KOPT-K1 (cell line): Measurements from ENCODE around the gene RELT.

Source experiments
- H3K27ac ChIP-seq: fragments of 200-600 bp; sonication (generic); 2 replicates; pipeline ENCODE4 v1.5.1; 2016; ENCODE audit warnings: antibody characterized with exemption, mild to moderate bottlenecking, low read depth, low read length; ENCODE audit not compliant: poor library complexity, severe bottlenecking
- H3K36me3 ChIP-seq: fragments of 200-600 bp; sonication (generic); 2 replicates; pipeline ENCODE4 v1.5.1; 2017; ENCODE audit warnings: antibody characterized with exemption, mild to moderate bottlenecking, low read length, moderate library complexity; ENCODE audit not compliant: insufficient read depth
- H3K9me3 ChIP-seq: fragments of 200-600 bp; sonication (generic); 2 replicates; pipeline ENCODE4 v1.5.1; 2017; ENCODE audit warnings: antibody characterized with exemption, low read length, mild to moderate bottlenecking; ENCODE audit not compliant: insufficient read depth, poor library complexity, severe bottlenecking

RELT gene

GRCh38 chr11:73343076-73343873 lies 32.9 kb upstream of the RELT start:
- Histone ChIP-seq H3K36me3 (no peaks in the 10 kb centered on the region), H3K27ac (no peak overlapping the region), H3K9me3 (no peaks in the 10 kb centered on the region)

GRCh38 chr11:73344191-73344607 lies 32.0 kb upstream of the RELT start:
- no peak overlapping the region for H3K27ac ChIP-seq

DNA sequence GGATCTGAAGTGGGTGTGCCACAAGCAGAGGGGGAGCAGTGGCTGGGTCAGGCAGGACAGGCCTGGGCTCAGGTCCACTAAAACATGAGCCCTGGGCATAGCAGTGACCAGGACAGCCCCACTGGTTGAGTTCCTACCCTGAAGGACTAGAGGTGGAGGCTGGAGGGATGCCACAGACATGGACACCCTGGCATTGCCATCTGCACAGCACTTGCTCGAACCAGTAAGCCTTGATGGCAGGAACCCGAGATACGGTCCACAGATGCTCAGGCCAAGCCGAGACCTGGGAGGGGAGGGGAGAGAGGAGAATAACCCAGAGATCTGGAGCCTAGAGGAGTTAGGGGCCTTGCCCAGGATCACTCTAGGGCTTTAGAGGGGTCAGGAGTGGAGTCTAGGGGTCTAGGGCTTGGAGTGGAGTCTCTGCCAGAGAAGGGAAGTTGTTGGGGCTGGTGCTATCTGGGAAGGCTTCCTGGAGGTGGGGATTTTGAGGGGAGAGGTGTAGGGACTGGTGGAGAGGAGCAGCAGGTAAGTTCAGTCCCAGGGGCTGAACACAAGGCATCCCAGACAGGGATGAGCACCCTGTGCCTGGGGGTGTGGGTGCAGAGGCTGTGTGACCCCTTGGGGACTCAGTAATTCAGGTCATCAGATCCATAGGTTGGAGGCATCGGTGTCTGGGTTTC lies 30.6 kb upstream of the RELT start:
- H3K9me3 ChIP-seq, result no peaks in the 10 kb centered on the region
- no peaks in the 10 kb centered on the region for H3K36me3 ChIP-seq
- H3K27ac ChIP-seq, result no peak overlapping the region

More at GRCh38 chr11:73344191-73344607, 32.0 kb upstream of the RELT start:
- Histone ChIP-seq H3K36me3 (no peaks in the 10 kb centered on the region), H3K9me3 (no peaks in the 10 kb centered on the region)

DNA sequence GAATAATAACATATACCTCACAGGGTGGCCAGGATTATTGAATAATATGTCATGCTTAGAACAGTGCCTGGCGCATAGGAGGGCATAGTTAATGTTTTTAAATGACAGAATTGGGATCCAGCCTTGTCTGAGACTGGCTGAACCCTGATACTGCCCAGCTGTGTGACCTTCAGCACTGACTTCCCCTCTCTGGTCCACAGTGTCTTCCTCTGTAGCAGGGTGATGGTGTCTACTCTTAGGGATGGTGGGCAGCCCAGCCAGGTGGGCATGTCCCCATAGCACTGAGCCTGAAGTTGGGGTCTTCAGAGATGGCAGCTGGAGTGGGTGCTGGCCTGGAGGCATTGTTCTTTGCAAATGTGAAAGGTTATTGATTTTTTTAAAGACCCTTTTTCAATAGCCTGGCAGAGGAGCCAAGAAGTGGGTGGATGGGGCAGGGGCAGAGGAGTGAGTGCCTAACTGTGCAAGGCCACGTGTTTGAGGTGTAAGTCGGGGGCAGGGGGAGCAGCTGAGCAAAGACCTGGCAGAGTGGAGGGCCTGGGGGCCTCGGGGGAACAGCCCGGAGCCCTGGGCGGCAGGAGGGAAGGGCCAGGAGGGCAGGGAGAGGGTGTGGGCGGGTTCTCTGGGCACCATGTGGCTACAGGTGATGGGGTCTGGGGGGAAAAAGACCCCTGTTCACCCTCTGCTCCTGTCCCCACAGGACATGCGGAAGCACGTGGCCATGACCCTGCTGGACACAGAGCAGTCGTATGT lies 29.8 kb upstream of the RELT start:
- Histone ChIP-seq H3K27ac (no peak overlapping the region), H3K36me3 (no peaks in the 10 kb centered on the region), H3K9me3 (no peaks in the 10 kb centered on the region)

GRCh38 chr11:73347067-73347466 lies 29.1 kb upstream of the RELT start:
- no peaks in the 10 kb centered on the region for H3K36me3 ChIP-seq
- no peaks in the 10 kb centered on the region for H3K9me3 ChIP-seq
- H3K27ac ChIP-seq, result no peak overlapping the region

DNA sequence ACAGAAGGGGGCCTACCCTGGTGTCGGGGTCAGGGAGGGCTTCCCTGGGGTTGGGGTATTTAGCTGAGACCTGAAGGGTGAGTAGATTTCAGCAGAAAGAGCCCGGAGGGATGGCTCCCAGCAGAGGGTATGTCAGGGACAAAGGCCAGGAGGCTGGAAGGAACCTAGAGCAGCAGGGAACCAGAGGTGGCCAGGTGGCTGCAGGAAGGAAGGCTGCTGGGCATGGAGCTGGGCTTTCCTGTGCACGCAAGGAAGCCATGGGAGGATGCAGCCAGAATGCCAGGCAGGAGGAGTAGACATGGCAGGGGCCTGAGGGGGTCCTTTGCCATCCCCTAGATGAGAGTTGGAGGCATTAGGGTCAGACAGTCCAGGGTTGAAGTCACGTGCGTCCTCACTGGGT lies 27.4 kb upstream of the RELT start:
- Histone ChIP-seq H3K36me3 (no peaks in the 10 kb centered on the region), H3K27ac (no peak overlapping the region), H3K9me3 (no peaks in the 10 kb centered on the region)

DNA sequence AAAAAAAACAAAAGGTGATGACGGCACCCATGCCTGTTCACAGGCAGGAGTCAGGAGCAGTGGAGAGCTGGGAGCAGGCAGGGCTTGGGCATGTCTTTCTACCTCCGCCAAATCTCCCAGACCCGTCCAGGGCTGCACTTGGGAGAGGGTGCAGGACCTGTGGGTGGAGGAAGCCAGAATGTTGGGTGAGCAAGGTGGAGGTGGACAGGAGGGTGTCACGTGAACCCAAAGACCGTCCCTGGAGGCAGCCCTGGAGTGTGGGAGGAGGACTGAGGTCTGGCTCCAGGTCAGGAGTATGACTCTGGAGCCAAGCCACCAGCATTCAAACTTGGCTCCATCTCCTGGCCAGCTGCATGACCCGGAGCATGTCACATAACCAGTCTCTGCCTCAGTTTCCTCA lies 26.6 kb upstream of the RELT start:
- H3K36me3 ChIP-seq, result no peaks in the 10 kb centered on the region
- H3K27ac ChIP-seq, result no peak overlapping the region
- H3K9me3 ChIP-seq, result no peaks in the 10 kb centered on the region

DNA sequence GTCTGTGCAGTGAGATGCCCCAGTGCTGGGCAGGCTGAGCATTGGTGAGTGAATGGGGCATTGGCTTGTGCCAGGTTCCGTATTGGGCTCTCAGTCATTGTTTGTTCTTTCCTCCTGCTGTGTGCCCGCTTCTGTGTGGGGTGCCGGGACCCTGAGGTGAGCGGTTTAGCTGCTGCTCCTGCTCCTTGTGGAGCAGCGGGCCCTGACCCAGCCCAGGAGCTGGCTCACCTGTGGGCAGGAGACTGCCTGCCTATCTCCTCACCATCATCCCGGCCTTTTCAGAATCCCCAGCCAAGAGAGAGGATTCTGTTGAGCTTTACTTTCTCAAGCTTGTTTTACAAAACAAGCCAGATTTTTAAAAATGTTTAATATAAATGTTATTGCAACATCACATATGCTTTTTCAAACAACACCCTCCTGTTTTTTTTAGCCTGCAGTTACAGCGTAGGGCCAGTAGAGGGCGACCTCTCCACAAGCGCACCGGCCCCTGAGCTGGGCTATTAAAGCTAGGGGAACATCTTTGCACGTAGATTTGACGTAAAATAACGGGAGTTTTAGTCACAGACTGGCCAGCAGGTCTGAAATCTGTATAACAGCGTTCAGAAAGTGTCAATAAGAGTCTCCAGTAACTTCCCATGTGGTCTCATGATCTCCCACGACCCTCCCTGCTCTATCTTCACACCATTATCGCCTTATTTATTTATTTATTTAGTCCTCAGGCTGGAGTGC lies 25.1 kb upstream of the RELT start:
- no peaks in the 10 kb centered on the region for H3K9me3 ChIP-seq
- no peak overlapping the region for H3K27ac ChIP-seq
- H3K36me3 ChIP-seq, result no peaks in the 10 kb centered on the region

DNA sequence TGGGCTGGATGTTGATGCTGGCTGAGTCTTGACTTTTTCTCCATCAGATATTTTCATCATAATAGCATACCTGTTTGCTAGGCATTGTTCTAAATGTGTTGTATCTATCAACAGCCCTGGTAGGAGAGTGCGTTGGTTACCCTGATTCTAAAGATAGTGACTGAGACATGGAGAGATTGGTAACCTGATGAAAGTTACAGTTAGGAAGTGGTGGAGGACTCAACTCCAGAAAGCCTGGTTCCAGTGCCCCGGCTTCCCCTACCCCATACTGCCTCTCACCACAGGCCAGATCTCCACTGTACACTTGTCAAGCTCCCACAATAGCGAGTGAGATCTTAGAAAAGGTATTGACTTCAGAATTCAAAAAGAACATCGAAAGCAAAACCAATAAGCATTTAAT lies 22.8 kb upstream of the RELT start:
- Histone ChIP-seq H3K36me3 (no peaks in the 10 kb centered on the region), H3K27ac (peak overlapping the region; percentile 5), H3K9me3 (no peaks in the 10 kb centered on the region)

DNA sequence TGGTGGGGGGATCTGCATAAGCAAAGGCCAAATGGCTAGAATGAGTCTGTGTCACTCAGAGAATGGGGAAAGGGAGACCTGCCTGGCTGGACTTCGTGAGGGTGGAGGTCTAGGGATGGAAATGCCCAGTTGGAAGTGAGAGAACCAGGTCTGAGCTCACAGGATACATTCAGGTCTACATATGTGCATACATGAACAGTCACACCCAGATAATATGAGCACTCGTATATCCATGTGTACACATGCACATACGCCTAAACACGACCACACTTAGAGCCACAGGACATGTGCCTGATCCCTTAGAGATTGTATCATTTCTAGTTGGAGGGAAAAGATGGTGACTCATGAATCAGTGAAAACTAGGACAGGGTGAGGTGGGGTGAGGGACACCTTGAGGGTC lies 21.1 kb upstream of the RELT start:
- H3K27ac ChIP-seq, result no peak overlapping the region
- H3K36me3 ChIP-seq, result no peaks in the 10 kb centered on the region
- H3K9me3 ChIP-seq, result no peaks in the 10 kb centered on the region

GRCh38 chr11:73356979-73357860 lies 19.0 kb upstream of the RELT start:
- Histone ChIP-seq H3K9me3 (no peaks in the 10 kb centered on the region), H3K36me3 (no peaks in the 10 kb centered on the region), H3K27ac (no peak overlapping the region)

DNA sequence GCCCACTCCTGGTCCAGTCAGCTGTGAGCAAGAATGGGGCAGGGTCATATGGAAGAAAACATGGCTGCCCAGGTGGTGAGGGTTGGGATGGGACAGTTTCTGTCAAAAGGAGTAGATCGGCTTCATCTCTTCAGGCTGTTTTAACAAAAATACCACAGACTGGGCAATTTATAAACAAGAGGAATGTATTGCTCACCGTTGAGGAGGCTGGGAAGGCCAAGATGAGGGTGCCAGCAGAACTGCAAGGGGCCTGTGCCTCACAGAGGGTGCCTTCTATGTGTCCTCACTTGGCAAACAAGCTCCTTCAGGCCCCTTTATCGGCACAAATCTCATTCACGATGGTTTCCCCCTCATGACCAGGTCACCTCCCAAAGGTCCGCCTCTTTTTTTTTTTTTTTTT lies 18.1 kb upstream of the RELT start:
- H3K27ac ChIP-seq, result no peak overlapping the region
- no peaks in the 10 kb centered on the region for H3K36me3 ChIP-seq
- H3K9me3 ChIP-seq, result no peaks in the 10 kb centered on the region

DNA sequence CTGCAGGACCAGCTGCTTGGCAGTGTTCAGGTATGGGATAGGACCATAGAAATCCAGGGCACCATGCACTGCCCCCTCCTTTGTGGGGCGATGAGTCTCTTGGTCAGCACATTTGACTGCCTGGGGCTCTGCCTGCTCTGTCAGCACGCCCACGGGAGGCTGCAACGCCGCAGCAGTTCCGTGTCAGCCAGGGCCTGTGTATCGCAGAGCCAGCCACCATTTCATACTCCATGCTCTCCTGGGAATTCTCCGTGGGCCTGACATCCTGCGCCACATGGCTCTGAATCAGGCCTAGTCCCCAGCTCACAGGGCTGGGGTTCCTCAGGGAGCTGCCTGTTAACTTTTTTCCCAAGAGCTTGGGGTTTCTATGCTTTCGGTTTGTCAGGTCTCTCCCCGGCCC lies 16.9 kb upstream of the RELT start:
- H3K27ac ChIP-seq, result no peak overlapping the region
- H3K36me3 ChIP-seq, result no peaks in the 10 kb centered on the region
- H3K9me3 ChIP-seq, result no peaks in the 10 kb centered on the region
